LNCaP clone FGC (cell line): ENCODE data around the gene LPIN1.

Experiments
- DNase-seq: peaks from one replicate; pipeline ENCODE4 v3.0.0-alpha.2; 2011; ENCODE audit warnings: low read depth
- H3K4me3 ChIP-seq: 2 replicates; pipeline ENCODE4 v1.5.1; 2011; ENCODE audit warnings: mild to moderate bottlenecking, low read depth, low read length, control low read depth
- CTCF ChIP-seq: IDR thresholded peaks from 2 replicates; pipeline ENCODE4 v1.5.1; 2012; ENCODE audit warnings: mild to moderate bottlenecking; ENCODE audit not compliant: control insufficient read depth, insufficient read depth; ENCODE audit errors: extremely low read depth

The LPIN1 gene

GRCh38 chr2:11870584-11870983 lies 124.2 kb downstream of the LPIN1 start:
- no peak for TF ChIP-seq CTCF
- H3K4me3 ChIP-seq: no peak overlapping the region
- no peak for DNase-seq

- DNase-seq: no peak
- no peak for TF ChIP-seq CTCF
- H3K4me3 ChIP-seq: no peak overlapping the region
Observed at GRCh38 chr2:11871421-11871820, 125.0 kb downstream of the LPIN1 start.

- peak; percentile 3 for DNase-seq
- no peak for TF ChIP-seq CTCF
- H3K4me3 ChIP-seq: no peak overlapping the region
Observed at GRCh38 chr2:11872247-11872947, 126.0 kb downstream of the LPIN1 start.

GRCh38 chr2:11872948-11873269 lies 126.5 kb downstream of the LPIN1 start:
- no peak for TF ChIP-seq CTCF
- DNase-seq: no peak
- H3K4me3 ChIP-seq: no peak overlapping the region

GRCh38 chr2:11873356-11874154 lies 127.1 kb downstream of the LPIN1 start:
- TF ChIP-seq CTCF: no peak
- DNase-seq: no peak
- H3K4me3 ChIP-seq: no peak overlapping the region

GRCh38 chr2:11874861-11875260 lies 128.4 kb downstream of the LPIN1 start:
- no peak for DNase-seq
- no peak for TF ChIP-seq CTCF
- no peak overlapping the region for H3K4me3 ChIP-seq
